GM18870 (cell line): ENCODE results near the gene EXTL1.

ENCODE experiments used
- ATAC-seq: cut with Tn5 transposase; IDR thresholded peaks from one replicate; pipeline ENCODE4 v1.9.1; 2021; ENCODE audit warnings: moderate library complexity; ENCODE audit not compliant: unreplicated experiment

Gene EXTL1

GRCh38 chr1:26041978-26042377 lies 20.4 kb downstream of the EXTL1 start:
- ATAC-seq, result no peak

- no peak for ATAC-seq
These were observed 22.2 kb downstream of the EXTL1 start for GRCh38 chr1:26043765-26044164.

GRCh38 chr1:26044414-26044813 lies 22.8 kb downstream of the EXTL1 start:
- no peak for ATAC-seq

GRCh38 chr1:26044971-26045721 lies 23.6 kb downstream of the EXTL1 start:
- no peak for ATAC-seq

GRCh38 chr1:26045722-26046245 lies 24.2 kb downstream of the EXTL1 start, which contains the start of gene SLC30A2:
SLC30A2 (minus strand) TSS chr1:26046118; CDS start chr1:26045896, 222 bp downstream.
- ATAC-seq, result no peak

- ATAC-seq, result no peak
These were observed 24.9 kb downstream of the EXTL1 start for GRCh38 chr1:26046246-26047095.

GRCh38 chr1:26047278-26047874 lies 25.8 kb downstream of the EXTL1 start:
- ATAC-seq, result no peak

- ATAC-seq, result no peak
These were observed 28.1 kb downstream of the EXTL1 start for GRCh38 chr1:26049531-26050247.

- no peak for ATAC-seq
These were observed 28.7 kb downstream of the EXTL1 start for GRCh38 chr1:26050248-26050640.

- no peak for ATAC-seq
These were observed 32.4 kb downstream of the EXTL1 start for GRCh38 chr1:26053718-26054560.

GRCh38 chr1:26055041-26055440 lies 33.5 kb downstream of the EXTL1 start:
- ATAC-seq, result no peak

- ATAC-seq, result no peak
These were observed 35.6 kb downstream of the EXTL1 start for GRCh38 chr1:26057189-26057588.

- ATAC-seq, result no peak
These were observed 36.5 kb downstream of the EXTL1 start for GRCh38 chr1:26058052-26058595.

- ATAC-seq, result no peak
These were observed 38.3 kb downstream of the EXTL1 start for GRCh38 chr1:26059906-26060305.

- no peak for ATAC-seq
These were observed 39.4 kb downstream of the EXTL1 start for GRCh38 chr1:26060832-26061574.

GRCh38 chr1:26064553-26064952 lies 43.0 kb downstream of the EXTL1 start:
- no peak for ATAC-seq

- ATAC-seq, result no peak
These were observed 44.6 kb downstream of the EXTL1 start for GRCh38 chr1:26066160-26066559.

- ATAC-seq, result no peak
These were observed 45.3 kb downstream of the EXTL1 start for GRCh38 chr1:26066857-26067256.

- ATAC-seq, result no peak
These were observed 45.9 kb downstream of the EXTL1 start, which contains the start of gene TRIM63 for GRCh38 chr1:26067432-26067911. TRIM63 (minus strand) TSS chr1:26067630; CDS start chr1:26067494, 136 bp downstream.
